Skeletal muscle satellite cell (primary cell): ENCODE data around the gene SMG9.
"Not testable (repeated sequence)": the region's sequence is repeated elsewhere in the genome, so short reads cannot be mapped to it uniquely, and the experiment has no call there.

Experiments used
- H3K27me3 ChIP-seq: 2 replicates; pipeline ENCODE4 v1.7.0; 2013; ENCODE audit warnings: low read length; ENCODE audit not compliant: control insufficient read depth, insufficient read depth
- H3K36me3 ChIP-seq: 2 replicates; pipeline ENCODE4 v1.7.0; 2013; ENCODE audit warnings: mild to moderate bottlenecking, control low read depth, low read length; ENCODE audit not compliant: insufficient read depth
- H3K4me1 ChIP-seq: 2 replicates; pipeline ENCODE4 v1.7.0; 2013; ENCODE audit warnings: low read length; ENCODE audit not compliant: control insufficient read depth, insufficient read depth
- H3K4me2 ChIP-seq: 2 replicates; pipeline ENCODE4 v1.7.0; 2013; ENCODE audit warnings: mild to moderate bottlenecking, low read length
- H3K4me3 ChIP-seq: 2 replicates; pipeline ENCODE4 v1.7.0; 2013; ENCODE audit warnings: low read length
- H3K9ac ChIP-seq: 2 replicates; pipeline ENCODE4 v1.7.0; 2013; ENCODE audit warnings: mild to moderate bottlenecking, low read depth, low read length, moderate library complexity
- H3K9me3 ChIP-seq: replicated peaks from 2 replicates; pipeline ENCODE4 v1.7.0; 2013; ENCODE audit warnings: mild to moderate bottlenecking, control low read depth, low read length

SMG9 gene

DNA sequence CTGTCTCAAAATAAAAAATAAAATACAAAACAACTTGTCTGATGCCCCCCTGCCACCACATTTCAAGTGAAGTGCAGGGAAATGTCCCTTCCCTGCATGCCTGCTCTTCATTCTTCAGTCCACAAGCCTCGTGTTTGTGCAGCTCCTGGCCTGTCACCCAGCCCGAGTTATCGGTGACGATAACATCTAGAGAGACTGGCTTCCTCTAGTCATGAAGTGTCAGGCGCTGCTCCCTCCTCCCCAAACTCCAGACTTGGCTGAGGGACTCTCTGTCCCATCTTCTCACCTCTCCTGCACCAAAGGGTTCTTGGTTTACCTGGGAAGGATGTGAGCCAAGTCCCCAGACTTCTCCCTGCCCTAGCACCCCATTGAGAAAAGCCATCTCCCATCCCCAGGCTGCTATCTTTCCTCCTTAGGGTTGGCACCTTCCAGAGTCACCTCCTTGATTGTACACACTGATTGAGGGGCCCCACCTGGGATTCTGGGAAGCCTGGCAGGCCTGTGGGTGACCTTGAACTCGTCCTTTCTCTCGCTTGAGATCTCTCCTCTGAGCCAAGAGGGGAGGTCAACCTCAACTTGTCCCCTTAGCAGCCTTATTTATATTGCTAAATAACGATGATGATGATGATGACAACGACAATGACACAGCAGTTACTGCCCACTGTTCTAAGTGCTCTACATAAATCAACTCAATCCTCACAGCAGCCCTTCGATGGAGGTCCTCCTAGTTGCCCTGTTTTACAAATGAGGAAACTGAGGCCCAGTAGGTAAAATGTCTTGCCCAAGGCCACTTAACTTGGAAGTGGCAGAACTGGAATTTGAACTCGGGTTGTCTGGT, 71.7 kb downstream of the SMG9 start:
- H3K9me3 ChIP-seq: no peaks in the 10 kb centered on the region
- no peak overlapping the region for H3K9ac ChIP-seq
- H3K4me2 ChIP-seq: no peak overlapping the region
- H3K4me3 ChIP-seq: no peak overlapping the region
- no peaks in the 10 kb centered on the region for H3K36me3 ChIP-seq
- H3K27me3 ChIP-seq: peaks cover 7% of the 10 kb centered on the region
- H3K4me1 ChIP-seq: no peaks in the 10 kb centered on the region

DNA sequence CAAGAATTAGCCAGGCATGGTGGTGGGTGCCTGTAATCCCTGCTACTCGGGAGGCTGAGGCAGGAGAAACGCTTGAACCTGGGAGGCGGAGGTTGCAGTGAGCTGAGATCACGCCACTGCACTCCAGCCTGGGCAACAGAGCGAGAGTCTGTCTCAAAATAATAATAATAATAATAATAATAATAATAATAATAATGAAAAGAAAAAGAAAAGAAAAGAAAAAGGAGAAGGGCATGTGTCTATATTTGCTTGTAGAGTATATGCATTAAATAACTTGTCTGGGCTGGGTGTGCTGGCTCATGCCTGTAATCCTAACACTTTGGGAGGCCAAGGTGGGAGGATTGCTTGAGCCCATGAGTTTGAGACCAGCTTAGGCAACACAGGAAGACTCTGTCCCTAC, 72.5 kb downstream of the SMG9 start:
- H3K9ac ChIP-seq, H3K36me3 ChIP-seq, H3K4me2 ChIP-seq, H3K27me3 ChIP-seq, H3K4me3 ChIP-seq, H3K4me1 ChIP-seq, H3K9me3 ChIP-seq: not testable (repeated sequence)

DNA sequence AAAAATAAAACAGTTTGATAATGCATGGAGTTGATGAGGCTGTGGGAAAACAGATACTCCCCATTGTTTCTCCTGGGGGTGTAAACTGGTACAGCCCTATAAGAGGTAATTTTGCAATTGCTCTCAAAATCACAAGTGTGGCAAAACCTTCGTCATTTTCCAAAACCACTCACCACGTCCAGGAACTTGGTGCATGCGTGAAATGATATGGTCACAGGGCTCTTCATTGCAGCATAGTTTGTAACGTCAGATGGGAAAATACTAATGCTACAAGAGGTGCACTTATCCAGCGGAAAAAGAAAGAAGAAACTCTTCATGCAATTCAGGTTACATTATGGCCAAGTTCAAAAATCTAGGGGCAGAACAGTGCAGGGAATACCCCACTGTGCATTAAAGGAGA, 72.9 kb downstream of the SMG9 start:
- H3K36me3 ChIP-seq: no peaks in the 10 kb centered on the region
- H3K4me2 ChIP-seq: no peak overlapping the region
- H3K9me3 ChIP-seq: no peaks in the 10 kb centered on the region
- no peaks in the 10 kb centered on the region for H3K4me1 ChIP-seq
- H3K4me3 ChIP-seq: no peak overlapping the region
- no peak overlapping the region for H3K9ac ChIP-seq
- peaks cover 5% of the 10 kb centered on the region for H3K27me3 ChIP-seq

DNA sequence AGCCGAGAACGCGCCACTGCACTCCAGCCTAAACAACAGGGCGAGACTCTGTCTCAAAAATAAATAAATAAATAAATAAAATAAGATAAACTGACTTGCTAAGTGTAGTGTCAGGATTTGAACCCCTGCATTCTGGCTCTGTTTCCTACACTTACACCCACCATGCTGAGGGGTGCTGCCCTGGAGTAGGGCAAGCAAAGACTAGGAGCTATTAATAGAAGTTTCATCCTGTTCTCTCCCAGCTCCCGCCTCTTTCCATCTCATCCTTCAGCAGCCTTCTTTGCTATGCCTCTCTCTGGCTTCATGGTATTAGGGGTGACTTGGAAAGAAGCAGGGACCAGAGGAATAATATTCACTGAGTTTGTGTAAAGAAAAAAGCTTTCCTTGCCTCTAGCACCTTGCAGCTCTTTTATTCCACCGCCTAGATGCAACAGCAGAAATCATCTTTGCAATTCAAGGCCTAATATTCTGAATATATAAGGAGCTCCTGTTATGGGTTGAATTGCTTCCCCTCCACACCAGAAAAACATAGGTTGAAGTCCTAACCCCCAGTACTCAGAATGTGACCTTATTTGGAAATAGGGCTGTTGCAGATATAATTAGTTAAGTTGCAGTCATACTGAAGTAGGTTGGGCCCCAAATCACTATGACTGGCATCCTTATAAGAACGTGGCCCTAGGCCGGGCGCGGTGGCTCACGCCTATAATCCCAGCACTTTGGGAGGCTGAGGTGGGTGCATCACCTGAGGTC, 76.1 kb downstream of the SMG9 start:
- peaks cover 16% of the 10 kb centered on the region for H3K4me1 ChIP-seq

More for the DNA sequence above, 76.1 kb downstream of the SMG9 start:
- Histone ChIP-seq H3K27me3 (no peaks in the 10 kb centered on the region), H3K4me2 (no peak overlapping the region), H3K36me3 (no peaks in the 10 kb centered on the region), H3K4me3 (no peak overlapping the region), H3K9me3 (no peaks in the 10 kb centered on the region), H3K9ac (no peak overlapping the region)
